Uterus (tissue), 4 donors: ENCODE results near the gene BCAP29. TPM values are rescaled to one million over a fixed set of nuclear protein-coding genes. Genes with fewer than 3 reads are reported as not detected.
"Not testable (repeated sequence)": the region's sequence is repeated elsewhere in the genome, so short reads cannot be mapped to it uniquely, and the experiment has no call there.

ENCODE experiments used
- DNase-seq, 2 donors: peaks; one replicate each; pipeline ENCODE4 v3.0.0-alpha.2; 2019 to 2020
- H3K27ac ChIP-seq, 2 donors: fragments of 200-600 bp; sonication (generic); 1 replicate in 1 of 2; 2 replicates in 1 of 2; pipeline ENCODE4 v1.5.1; 2016 to 2018
- H3K27me3 ChIP-seq, 2 donors: fragments of 200-600 bp; sonication (generic); one replicate each; pipeline ENCODE4 v1.5.1; 2018 to 2019; ENCODE audit warnings: control low read depth in 1 of 2
- H3K36me3 ChIP-seq, 2 donors: fragments of 200-600 bp; sonication (generic); one replicate each; pipeline ENCODE4 v1.5.1; 2019; ENCODE audit warnings: control low read depth in 1 of 2
- H3K4me1 ChIP-seq, 2 donors: fragments of 200-600 bp; sonication (generic); one replicate each; pipeline ENCODE4 v1.5.1; 2018 to 2019; ENCODE audit warnings: control low read depth in 1 of 2
- H3K4me3 ChIP-seq, 2 donors: fragments of 200-600 bp; sonication (generic); 1 replicate in 1 of 2; 2 replicates in 1 of 2; pipeline ENCODE4 v1.5.1; 2018 to 2019; ENCODE audit warnings: mild to moderate bottlenecking in 1 of 2
- H3K9me3 ChIP-seq, 2 donors: fragments of 200-600 bp; sonication (generic); one replicate each; pipeline ENCODE4 v1.5.1; 2019; ENCODE audit warnings: control low read depth in 1 of 2
- POLR2A ChIP-seq, 2 donors: fragments of 450-650 bp; IDR thresholded peaks; one replicate each; pipeline ENCODE4 v1.6.1; 2016; ENCODE audit warnings: antibody characterized with exemption in 2 of 2, mild to moderate bottlenecking in 1 of 2, moderate library complexity in 1 of 2
- intact Hi-C: fragments of 100-400 bp; cut with DNase I; formaldehyde crosslinking; loops from one replicate; pipeline ENCODE4 v1.15.1; 2023; ENCODE audit warnings: low total_unique reads
- total RNA-seq, 4 donors: library from RNA; depleted of rRNA in 3 of 4; stranded (reverse); fragments of >200 nt in 3 of 4; gene quantifications; one replicate each; pipeline versions ENCODE4 v1.1.0 to v1.2.4, GENCODE V29; 2014 to 2023
- TF ChIP-seq, protein P1 (sequence below), 4 experiments: fragments of 200-600 bp in 2 of 4; fragments of 450-650 bp in 2 of 4; sonication (generic) in 2 of 4; IDR thresholded peaks; one replicate each; pipeline ENCODE4 v1.5.1; 2016 to 2019; ENCODE audit warnings: antibody characterized with exemption in 4 of 4, mild to moderate bottlenecking in 2 of 4, moderate library complexity in 1 of 4
- donor health status: DM: yes; HTN: yes; CAD: no.

The BCAP29 gene, protein sequence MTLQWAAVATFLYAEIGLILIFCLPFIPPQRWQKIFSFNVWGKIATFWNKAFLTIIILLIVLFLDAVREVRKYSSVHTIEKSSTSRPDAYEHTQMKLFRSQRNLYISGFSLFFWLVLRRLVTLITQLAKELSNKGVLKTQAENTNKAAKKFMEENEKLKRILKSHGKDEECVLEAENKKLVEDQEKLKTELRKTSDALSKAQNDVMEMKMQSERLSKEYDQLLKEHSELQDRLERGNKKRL
- total RNA-seq = 100 to 1,000 TPM in 2 of 4 donors, 10 to 100 TPM in 2; 13.6 to 287 (median 110) TPM

DNA sequence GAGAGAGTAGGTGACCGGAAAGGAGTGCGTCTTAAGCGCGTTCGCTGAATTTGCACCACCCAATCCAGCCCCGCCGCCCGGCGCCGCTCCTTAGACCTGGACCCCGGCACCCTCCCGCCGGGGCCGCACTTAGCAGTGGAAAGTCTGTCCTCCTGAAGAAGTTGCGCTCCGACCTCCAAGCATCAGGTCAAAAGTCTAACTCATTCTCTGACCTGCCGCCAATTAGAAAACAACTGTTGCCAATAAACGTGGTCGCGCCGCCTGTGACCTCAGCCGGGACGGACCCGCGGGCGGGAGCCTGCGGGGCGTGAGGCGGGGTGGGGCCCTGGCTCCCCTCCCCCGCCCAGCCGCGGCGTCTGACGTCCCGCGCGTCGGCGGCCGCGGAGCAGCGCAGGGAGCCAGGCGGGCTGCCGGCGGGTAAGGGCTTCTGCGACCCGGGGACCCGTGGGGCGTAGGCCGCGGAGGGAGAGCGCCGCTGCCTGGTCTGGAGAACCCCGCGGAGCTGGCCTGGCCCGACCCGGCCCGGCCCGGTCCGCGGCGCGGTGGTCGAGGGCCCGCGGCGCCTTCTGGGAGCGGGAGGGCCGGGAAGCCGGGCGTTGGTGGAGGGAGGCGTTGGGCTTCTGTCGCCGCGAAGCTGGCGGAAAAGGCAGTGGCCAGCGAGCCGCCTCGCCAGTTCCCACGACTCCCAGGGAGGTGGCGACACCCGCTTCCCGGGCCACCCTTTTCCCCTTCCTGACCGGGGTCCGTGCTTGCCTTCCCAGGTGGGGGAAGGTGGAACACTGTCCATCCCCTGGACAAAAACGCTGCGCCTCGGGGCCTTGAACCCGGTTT, at the start of gene BCAP29:
Gene BCAP29, plus strand, starts transcription at position 362 of the 831 bp plus-strand sequence. CDS start 527 bp downstream, outside the sequence.
- H3K4me3 ChIP-seq = peak within 1 kb of the TSS; percentile 65 to 74
- H3K27ac ChIP-seq = peak within 1 kb of the TSS; percentile 92 to 97
- no peaks in the 10 kb centered on the region for H3K9me3 ChIP-seq
- H3K36me3 ChIP-seq = no peaks in the 10 kb centered on the region
- peak; percentile 61 to 93 for TF ChIP-seq POLR2A (IDR thresholded peaks at IDR 0.05)
- TF ChIP-seq, protein P1, sequence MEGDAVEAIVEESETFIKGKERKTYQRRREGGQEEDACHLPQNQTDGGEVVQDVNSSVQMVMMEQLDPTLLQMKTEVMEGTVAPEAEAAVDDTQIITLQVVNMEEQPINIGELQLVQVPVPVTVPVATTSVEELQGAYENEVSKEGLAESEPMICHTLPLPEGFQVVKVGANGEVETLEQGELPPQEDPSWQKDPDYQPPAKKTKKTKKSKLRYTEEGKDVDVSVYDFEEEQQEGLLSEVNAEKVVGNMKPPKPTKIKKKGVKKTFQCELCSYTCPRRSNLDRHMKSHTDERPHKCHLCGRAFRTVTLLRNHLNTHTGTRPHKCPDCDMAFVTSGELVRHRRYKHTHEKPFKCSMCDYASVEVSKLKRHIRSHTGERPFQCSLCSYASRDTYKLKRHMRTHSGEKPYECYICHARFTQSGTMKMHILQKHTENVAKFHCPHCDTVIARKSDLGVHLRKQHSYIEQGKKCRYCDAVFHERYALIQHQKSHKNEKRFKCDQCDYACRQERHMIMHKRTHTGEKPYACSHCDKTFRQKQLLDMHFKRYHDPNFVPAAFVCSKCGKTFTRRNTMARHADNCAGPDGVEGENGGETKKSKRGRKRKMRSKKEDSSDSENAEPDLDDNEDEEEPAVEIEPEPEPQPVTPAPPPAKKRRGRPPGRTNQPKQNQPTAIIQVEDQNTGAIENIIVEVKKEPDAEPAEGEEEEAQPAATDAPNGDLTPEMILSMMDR (IDR thresholded peaks at IDR 0.05) = peak in 2 of 4 experiments; percentile 6 to 14
- H3K27me3 ChIP-seq = no peaks in the 10 kb centered on the region
- intact Hi-C loops = no loop called here
- no peaks in the 10 kb centered on the region for H3K4me1 ChIP-seq
- DNase-seq = peak; percentile 65 to 70

DNA sequence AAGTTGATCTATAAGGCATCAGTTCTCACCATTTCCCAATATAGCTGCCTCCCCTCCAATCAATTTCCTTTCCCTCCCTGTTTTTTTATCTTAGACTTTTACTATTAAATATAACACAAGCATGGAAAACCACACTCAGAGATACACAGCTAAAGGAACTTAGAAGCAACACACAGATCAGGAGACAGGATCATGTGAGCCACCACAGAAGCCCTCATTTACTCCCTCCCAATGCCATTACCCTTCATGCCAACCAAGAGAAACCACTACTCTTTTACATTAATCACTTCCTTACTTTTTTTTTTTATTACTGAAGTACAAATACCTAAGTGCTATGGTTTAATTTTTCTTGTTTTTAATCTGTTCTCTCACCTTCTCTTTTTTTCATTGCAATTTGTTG, 49.3 kb upstream of the BCAP29 start:
- H3K4me3 ChIP-seq = no peak overlapping the region
- TF ChIP-seq, protein P1 (IDR thresholded peaks at IDR 0.05) = no peak
- TF ChIP-seq POLR2A (IDR thresholded peaks at IDR 0.05) = no peak
- no peaks in the 10 kb centered on the region for H3K4me1 ChIP-seq
- no peaks in the 10 kb centered on the region for H3K36me3 ChIP-seq
- no peaks in the 10 kb centered on the region for H3K27me3 ChIP-seq
- H3K9me3 ChIP-seq = no peaks in the 10 kb centered on the region
- H3K27ac ChIP-seq = no peak overlapping the region
- no peak for DNase-seq
- intact Hi-C loops = no loop called here

DNA sequence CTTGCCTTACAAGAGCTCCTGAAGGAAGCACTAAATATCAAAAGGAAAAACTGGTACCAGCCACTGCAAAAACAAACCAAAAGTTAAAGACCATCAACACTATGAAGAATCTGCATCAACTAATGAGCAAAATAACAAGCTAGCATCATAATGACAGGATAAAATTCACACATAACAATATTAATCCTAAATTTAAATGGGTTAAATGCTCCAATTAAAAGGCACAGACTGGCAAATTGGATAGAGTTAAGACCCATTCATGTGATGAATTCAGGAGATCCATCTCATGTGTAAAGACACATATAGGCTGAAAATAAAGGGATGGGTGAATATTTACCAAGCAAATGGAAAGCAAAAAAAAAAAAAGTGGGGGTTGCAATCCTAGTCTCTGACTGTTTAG, 45.9 kb upstream of the BCAP29 start:
- no peaks in the 10 kb centered on the region for H3K4me1 ChIP-seq
- H3K27ac ChIP-seq = no peak overlapping the region
- TF ChIP-seq, protein P1 (IDR thresholded peaks at IDR 0.05) = no peak
- TF ChIP-seq POLR2A (IDR thresholded peaks at IDR 0.05) = no peak
- H3K36me3 ChIP-seq = no peaks in the 10 kb centered on the region
- no peak overlapping the region for H3K4me3 ChIP-seq
- no peak for DNase-seq
- no peaks in the 10 kb centered on the region for H3K9me3 ChIP-seq
- H3K27me3 ChIP-seq = no peaks in the 10 kb centered on the region
- intact Hi-C loops = no loop called here

DNA sequence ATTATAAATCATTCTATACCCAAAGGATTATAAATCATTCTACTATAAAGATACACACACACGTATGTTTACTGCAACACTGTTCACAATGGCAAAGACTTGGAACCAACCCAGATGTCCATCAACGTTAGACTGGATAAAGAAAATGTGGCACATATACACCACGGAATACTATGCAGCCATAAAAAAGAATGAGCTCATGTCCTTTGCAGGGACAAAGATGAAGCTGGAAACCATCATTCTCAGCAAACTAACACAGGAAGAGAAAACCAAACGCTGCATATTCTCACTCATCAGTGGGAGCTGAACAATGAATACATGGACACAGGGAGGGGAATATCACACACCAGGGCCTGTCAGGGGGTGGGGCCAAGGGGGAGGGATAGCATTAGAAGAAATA, 42.8 kb upstream of the BCAP29 start:
- H3K36me3 ChIP-seq, H3K27me3 ChIP-seq, DNase-seq, H3K4me1 ChIP-seq, intact Hi-C loops, H3K27ac ChIP-seq, H3K4me3 ChIP-seq, H3K9me3 ChIP-seq: not testable (repeated sequence)

DNA sequence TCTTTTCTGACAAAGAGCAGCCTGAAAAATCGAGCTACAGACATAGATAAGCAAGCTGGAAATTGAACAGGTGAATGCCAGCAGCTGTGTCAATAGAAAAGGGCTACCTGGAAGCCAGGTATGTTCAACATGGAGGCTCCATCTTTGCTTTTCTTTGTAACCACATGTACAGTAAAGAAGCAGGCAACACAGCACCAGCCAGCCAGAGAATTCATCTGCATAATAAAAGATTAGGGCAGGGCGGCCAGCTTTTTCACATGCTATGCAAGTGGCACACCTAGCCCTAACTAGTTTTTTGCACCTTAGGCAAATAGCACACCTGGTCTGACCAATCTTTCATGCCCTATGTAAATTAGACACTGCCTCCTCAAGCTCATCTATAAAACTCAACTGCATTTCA, 42.0 kb upstream of the BCAP29 start:
- TF ChIP-seq, protein P1 (IDR thresholded peaks at IDR 0.05) = no peak
- TF ChIP-seq POLR2A (IDR thresholded peaks at IDR 0.05) = no peak
- H3K4me3 ChIP-seq = no peak overlapping the region
- intact Hi-C loops = no loop called here

More for the DNA sequence above, 42.0 kb upstream of the BCAP29 start:
- no peak overlapping the region for H3K27ac ChIP-seq
- no peaks in the 10 kb centered on the region for H3K9me3 ChIP-seq
- H3K27me3 ChIP-seq = no peaks in the 10 kb centered on the region
- DNase-seq = no peak
- H3K36me3 ChIP-seq = no peaks in the 10 kb centered on the region
- no peaks in the 10 kb centered on the region for H3K4me1 ChIP-seq
